ENCODE measurements around the gene PHYKPL.

Gene PHYKPL

DNA sequence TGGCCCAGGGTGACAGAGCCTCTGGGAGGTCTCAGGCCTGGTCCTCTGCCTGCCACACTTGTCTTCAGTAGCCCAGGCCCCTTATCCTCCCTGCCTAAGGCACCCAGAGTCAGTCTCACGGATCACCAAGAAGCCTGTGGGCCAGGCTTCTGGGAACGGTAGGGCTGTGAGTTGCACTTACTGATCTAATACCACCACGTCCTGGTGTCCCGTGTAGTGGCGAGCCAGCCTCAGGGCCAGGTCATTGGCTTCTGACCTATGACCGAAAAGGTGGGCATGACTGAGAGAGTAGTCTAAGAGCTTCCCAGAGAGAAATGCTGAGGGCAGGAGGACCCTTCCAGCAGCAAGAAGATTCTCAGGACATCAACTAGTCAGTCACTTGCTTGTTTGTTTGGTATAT, 7.4 kb downstream of the PHYKPL start:
- in situ Hi-C loops (cut with MboI; ENCODE audit: low sequenced_read_pairs): no loop called here

DNA sequence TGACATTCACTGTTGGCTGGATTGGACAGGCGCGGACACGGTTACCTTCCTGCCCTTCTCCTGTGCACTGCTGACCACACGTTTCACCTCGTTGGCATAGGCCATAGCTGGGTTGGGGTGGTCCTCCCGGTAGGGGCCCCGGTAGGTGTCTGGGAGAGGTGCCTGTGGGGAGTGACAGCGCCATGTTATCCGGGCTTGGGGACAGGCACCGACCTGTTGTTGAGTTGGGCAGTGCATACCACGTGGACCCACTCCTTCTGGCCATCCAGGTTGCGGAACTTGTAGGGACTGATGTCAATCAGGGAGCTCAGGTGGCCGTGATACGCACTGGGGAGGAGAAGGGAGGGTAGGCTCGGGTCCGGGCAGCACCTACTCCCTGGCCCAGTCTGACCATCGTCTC, 8.2 kb downstream of the PHYKPL start:
- in situ Hi-C loops (cut with MboI; ENCODE audit: low sequenced_read_pairs): no loop called here

DNA sequence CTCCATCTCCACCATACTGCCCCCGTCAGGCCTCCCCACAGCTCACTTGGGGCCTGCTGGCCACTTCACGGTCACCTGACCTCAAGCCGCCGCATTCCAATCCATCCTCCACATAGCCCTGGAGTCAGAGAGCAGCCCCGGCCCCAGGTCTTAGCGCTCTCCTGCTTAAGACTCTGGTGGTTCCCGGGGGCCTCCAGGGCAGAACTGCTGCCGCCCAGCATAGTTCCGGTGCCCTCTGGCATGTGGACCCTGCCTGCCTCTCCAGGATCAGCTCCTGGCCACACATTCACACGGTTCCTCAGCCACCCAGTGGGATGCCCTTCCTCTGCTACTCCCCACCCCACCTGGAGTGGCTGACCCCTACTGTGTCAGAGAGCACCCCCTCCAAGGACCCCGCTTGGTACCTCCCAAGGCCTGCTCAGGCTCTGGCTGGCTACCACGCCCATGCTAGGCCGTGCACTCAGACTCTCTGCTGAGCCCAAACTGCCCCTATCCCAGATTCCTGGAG, 8.7 kb downstream of the PHYKPL start:
- in situ Hi-C loops (cut with MboI; ENCODE audit: low sequenced_read_pairs): no loop called here

DNA sequence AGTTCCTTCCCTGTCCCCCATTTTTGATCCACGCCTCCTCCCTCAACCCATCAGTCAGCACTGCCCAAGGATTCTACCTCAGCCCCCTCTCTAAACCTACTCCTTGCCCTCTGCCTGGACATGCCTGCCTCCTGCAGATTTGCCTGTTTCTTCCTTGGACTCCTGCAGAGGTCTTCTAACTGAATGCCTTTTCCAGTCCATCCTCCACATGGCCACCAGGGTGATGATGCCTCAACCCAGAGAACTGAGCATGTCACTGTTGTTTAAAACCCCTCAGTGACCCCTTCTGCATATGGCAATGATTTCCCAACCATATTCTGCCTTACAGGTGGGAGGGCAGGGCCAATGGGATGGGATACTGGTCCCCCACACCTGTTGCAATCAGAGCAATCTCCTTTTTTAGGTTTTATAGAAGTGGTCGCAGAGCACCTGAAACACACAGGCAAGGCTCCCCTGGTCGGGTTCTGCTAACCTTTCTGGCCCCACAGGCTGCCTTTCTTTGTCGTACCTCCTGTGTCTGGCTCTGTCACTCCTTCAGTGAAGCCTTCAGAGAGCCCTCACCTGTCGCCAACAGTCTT, 9.3 kb downstream of the PHYKPL start:
- in situ Hi-C loops (cut with MboI; ENCODE audit: low sequenced_read_pairs): no loop called here

DNA sequence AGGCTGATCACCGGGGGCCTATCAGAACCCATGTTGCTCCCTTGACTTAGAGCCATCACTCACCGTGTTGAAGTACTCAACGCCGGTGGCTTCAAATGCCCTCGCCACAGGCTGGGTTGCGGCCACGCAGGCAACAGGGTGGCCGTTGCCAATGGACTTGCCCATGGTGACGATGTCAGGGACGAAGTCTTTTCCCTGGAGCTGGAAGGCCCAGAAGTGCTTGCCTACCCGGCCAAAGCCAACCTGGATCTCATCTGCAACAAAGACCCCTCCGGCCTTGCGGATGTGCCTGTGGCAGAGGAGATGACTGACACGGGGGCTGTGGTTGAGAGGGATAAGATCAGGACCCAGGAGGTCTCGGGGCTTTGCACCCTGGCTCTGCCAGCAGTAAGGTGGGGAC, 10.3 kb downstream of the PHYKPL start:
- in situ Hi-C loops (cut with MboI; ENCODE audit: low sequenced_read_pairs): no loop called here

DNA sequence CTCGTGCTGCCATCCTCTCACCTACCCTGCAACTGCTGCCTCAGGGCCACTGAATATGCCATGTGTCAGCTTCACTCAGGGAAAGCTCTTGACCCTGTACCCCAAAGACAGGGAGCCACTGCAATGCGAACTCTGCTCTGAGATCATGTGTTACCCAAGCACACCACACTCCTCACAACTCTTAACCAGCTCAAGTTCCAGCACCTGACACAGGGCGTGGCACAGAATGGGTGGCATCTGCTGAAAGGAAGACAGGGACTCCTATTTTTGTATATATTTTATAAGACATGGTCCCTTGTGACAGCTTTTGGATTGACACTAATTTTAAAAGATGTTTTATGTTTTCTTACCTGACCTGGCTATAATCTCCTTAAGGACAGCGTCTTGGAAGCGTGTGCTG, 10.7 kb downstream of the PHYKPL start:
- in situ Hi-C loops (cut with MboI; ENCODE audit: low sequenced_read_pairs): no loop called here

DNA sequence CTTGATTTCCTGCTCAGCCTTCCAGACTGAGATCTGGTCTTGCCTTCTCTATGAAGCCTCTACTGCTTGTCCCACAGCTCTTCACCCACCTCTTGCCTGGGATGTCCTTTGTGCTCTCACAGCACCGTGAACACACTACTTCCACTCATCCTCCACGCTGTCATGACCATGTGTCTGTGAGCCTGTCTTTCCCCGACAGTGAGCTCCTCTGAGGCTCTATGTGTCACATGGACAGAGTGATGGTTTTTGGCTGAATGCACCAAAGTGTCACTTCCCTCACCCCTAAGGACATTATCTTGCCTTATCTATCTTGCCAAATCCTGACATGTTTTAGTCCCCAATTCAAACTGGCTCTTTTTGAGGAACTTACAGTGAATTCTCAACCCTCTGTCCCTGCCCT, 11.3 kb downstream of the PHYKPL start:
- in situ Hi-C loops (cut with MboI; ENCODE audit: low sequenced_read_pairs): no loop called here

DNA sequence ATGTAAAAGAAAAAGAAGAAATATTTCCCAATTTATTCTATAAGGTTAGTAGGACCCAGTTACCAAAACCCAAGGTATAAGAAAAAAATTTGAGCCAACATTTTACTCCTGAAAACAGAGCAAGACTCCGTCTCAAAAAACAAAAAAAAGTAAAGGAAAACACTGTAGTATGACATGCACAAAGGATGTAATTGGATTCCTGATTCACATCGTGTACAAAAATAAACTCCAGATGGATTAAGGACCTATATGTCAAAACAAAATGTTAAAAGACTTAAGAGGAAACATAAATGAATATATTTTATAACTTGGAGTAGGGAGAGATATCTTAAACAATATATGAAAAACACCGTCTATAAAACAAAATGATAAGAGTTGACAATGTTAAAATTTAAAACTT, 13.8 kb downstream of the PHYKPL start:
- in situ Hi-C loops (cut with MboI; ENCODE audit: low sequenced_read_pairs): no loop called here

DNA sequence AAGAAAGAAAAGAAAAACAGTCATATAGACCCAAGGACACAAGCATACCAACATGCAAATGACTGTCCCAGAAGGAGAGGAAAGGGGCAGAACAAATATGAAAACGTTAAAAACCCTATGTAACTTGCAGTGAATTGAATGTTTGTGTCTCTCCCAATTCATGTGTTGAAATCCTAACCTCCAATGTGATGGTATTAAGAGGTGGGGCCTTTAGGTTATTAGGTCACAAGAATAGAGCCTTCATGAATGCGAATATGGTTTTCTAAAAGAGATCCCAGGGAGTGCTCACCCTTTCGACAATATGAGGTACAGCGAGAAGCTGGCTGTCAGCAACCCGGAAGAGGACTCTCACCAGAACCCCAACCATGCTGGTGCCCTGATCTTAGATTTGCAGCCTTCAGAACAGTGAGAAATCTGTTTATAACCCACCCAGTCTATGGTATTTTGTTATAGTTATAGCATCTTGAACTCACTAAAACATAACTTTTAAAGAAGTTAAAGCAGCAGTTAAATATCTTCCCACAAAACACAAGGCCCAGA, 14.3 kb downstream of the PHYKPL start:
- in situ Hi-C loops (cut with MboI; ENCODE audit: low sequenced_read_pairs): no loop called here

DNA sequence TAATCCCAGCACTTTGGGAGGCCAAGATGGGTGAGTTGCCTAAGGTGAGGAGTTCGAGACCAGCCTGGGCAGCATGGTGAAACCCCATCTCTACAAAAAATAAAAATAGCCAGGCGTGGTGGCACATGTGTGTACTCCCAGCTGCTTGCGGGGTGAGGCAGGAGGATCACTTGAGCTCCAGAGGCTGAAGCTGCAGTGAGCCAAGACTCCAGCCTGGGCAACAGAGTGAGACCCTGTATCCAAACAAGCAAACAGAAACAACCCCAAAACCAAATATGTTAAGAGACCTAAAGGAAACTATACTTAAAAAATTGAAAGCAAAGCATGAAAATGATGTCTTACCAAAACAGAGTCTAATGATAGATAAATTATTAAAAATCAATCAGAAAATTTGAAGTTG, 15.8 kb downstream of the PHYKPL start:
- in situ Hi-C loops (cut with MboI; ENCODE audit: low sequenced_read_pairs): no loop called here

DNA sequence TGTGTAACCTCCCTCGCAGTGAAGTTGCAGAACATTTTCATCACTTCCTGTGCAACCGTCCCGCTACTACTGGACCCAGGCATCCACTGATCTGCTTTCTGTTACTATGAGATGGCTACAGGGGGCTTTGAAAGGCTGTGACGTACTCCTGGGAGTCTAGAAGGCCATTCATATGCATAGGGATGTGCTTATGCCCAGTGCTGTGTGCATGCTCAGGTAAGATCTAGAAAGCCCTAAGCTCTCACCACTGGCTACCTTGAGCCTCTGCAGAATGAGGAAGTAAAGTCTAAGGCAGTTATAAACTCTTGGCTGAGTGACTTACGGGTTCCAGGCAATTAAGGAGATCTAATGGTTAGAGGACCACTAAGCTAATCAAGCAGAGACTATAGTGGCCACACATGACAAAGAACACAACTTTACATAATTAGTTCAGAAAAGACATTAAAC, 16.5 kb downstream of the PHYKPL start:
- in situ Hi-C loops (cut with MboI; ENCODE audit: low sequenced_read_pairs): no loop called here

DNA sequence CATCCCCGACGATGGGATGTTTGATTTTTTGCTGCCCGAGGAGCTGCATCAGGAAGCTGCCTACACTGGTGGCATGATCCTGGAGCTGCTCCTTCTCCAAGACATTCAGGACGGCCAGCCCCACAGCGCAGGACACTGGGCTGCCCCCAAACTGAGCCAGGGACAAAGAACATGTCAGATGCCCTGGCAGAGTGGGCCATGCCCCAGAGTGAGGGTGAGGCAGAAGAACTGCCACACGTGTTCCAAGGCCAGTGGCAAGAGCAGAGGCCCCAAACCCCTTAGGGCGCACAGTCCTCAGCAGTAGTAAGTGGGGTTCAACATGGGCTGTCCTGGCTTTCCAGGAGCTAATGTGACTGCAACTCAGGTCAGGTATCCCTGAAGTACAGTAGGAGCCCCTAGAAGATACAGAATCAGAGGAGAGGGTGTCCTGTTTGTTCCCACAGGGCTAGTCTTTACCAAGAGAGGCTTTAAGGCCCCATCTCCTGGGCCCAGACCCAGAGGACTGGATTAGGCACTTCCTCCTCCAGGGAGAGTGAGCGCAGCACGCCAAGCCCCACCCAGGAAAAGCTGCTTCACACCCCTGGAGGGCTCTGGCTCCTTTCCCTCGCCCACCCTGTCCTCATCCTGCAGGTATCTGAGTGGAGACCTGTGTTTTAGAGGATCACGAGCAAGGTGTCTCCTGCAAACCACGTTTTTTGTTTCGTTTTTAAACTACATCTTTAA, 17.2 kb downstream of the PHYKPL start:
- in situ Hi-C loops (cut with MboI; ENCODE audit: low sequenced_read_pairs): no loop called here

DNA sequence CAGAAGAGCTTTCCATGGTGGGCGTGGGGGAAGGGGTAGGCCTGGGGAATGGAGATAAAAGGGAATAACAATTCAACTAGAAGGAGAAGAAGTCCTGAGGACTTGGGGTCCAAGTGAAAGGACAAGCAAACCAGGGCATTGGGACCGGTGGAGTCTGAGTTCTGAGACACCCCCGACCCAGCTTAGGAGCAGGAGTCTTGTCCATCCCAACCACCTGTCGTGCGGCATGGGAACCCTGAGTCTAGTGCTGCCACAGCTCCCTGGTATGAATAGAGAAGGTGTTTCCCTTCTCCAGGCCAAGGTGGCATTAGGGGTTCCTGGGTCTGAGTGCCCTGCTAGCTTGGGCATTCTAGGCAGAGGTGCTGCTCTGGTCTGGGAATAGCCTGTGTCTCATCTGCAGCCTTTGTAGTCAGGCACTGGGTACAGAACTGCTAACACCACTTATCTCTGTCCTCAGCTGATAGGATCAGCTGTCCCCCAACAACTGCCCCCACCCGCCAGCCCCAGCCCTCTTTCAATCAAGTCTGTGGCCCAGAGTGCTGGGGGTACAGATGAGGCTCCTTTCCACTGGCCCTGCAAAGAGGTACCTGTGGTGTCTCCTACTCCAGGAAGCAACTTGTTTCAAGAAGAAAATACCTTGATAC, 18.3 kb downstream of the PHYKPL start:
- in situ Hi-C loops (cut with MboI; ENCODE audit: low sequenced_read_pairs): no loop called here

DNA sequence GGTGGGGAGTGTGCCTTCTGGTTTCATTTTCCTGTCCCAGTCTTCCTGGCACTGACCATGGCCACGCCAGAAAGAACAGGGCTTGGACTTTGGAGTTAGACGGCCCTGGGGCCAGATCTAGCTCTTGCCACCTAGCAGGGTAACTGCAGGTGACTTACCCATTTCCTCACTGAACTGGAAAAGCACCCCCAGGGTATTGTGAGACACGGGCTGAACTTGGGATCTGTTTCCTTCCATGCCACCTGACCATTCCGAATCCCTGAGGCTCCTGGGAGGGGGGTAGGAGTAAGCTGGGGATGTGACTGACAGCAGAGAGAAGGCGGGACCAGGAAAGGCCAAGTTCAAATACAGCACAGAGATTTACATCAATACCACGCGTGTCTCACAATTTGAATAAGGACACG, 18.9 kb downstream of the PHYKPL start:
- in situ Hi-C loops (cut with MboI; ENCODE audit: low sequenced_read_pairs): no loop called here

DNA sequence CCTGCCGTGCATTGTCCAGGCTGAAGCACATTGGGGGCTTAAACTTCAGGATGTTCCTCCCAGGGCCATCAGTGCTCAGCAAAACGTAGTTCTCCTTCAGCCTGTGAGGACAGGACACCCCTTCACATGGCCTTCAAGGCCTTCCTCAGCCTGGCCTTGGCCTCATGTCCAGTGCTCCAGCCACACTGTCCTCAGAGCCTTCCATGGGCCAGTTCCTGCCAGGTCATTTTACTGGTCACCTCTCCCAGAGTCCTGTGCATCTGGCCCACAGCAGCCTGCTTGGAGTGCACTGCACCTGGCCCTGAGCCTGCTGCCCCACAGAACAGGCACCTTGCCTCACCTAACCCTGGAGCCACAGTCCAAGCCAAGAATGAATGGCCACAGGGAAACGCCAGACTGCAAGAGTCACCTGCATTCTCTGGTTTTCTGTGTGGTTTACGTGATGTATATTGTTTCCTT, 19.6 kb downstream of the PHYKPL start:
- in situ Hi-C loops (cut with MboI; ENCODE audit: low sequenced_read_pairs): no loop called here

DNA sequence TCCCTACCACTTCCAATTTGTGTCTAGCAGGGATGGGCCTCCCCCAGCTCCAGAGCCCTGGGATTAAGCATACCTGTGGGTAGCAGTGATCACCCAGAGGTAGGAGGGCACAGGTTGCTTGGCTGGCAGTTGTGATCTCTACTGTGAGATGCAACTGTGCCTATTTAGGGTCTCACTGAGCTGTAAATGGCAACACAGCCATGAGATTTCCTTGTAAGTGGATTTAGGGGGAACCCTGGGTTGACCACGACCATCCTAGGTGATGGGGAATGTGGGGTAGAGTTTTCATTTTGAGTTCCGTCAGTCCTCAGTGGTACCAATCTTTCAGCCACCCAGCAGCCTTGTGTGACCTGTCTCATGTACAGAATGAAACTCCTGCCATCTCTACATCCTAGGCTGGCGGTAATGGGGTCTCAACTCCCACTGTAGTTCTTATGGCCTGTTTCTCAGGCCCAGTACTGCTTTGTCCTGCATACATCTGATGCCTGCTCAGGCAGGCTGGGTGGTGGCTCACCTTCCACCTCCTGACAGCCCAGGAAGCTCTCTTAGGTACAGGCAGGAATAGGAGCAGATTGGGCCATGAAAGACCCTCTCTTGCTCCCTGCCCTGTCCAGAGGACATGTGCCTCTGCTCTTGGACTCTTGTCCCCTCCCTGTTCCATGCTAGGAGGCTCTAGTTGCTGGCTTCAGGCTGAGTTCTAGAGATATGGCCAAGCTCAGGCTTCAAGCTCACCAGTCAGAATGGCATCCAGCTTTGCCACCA, 20.2 kb downstream of the PHYKPL start:
- in situ Hi-C loops (cut with MboI; ENCODE audit: low sequenced_read_pairs): no loop called here

DNA sequence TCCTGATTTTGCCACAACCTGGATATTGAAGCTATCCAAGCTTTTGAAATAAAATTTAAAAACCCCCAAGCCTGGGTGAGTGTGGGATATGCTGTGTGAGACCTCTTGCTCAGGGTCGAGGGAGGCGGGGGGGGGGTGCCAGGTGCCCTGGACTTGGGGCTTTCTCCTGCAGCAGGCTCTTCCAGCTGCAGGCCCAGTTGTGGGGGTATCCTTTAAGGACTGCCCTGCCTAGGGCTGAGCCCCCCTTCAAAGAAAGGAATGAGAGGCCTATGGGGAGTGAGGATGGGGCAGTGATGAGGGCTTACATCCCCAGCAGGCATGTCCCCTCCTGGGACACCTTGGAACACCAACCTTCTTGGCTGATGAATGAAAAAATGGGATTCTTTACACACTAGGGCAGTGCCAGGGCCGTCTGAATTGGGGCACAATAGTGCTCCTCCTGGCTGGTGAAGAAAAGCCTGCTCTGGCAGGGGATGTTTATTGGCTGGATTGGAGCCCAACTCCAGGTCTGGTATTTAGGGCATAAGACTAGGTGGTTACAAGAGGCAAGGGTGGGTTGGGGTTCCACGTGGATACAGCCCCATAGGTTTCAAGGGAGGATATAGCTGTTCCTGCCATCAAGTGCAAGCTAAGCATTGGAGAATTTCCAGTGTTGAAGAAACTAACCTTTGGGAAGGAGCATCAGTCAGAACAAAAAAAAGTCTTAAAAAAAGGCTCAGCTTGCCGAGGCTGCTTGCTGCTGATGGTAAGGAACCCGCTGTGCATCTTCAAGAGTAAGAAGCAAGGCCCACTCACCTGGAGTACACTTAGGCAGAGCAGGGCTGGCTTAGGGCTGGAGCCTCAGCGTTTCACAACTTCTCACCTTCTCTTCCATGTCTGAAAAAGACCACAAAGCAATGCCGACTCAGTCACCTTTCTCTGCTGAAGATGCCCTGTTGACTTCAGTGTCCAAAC, 21.2 kb downstream of the PHYKPL start:
- in situ Hi-C loops (cut with MboI; ENCODE audit: low sequenced_read_pairs): no loop called here

DNA sequence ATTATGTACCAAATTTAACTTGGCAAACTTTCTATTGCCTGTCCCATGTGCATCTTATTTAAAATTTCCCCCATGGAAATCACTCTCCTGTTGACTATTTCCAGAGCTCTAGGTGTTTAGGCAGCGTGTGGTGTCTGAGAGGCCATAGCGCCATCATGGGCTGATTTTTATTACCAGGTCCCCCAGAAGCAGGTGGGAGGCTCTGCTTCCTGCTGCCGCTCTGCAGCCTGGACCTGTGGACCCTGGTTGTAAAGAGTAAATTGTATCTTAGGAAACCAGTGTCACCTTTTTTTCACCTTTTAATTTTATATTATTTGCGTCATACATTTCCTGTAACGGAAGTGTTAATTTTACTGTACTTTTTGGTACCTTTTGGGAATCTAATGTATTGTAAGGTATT, 21.9 kb downstream of the PHYKPL start:
- in situ Hi-C loops (cut with MboI; ENCODE audit: low sequenced_read_pairs): no loop called here

DNA sequence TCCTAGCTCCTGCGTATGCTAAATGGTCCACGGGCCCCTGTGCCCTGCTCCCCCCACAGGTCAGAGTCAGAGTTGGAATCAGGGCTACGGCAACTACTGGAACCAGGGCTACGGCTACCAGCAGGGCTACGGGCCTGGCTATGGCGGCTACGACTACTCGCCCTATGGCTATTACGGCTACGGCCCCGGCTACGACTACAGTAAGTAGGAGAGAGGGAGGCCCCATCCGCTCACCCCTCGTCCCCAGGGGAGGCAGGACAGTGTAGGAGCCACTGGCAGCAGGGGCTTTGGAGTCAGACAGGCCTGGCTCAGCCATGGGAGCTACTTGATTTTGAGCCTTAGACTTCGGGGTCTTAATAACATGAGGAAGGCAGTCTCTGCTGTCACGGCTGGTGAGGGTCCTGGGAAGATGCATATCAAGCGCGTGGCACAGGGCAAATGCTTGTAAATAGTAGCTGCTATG, 22.5 kb downstream of the PHYKPL start:
- in situ Hi-C loops (cut with MboI; ENCODE audit: low sequenced_read_pairs): no loop called here
